K562 (cell line): Measurements from ENCODE around the gene VENTX. TPM values are rescaled to one million over a fixed set of nuclear protein-coding genes. Genes with fewer than 3 reads are reported as not detected.
A peak's percentile ranks its signal among the peaks of the same experiment; 100 is the strongest.

Experiments
- ATF1 ChIP-seq, 2 experiments: fragments of 450-650 bp in 1 of 2; IDR thresholded peaks; 2 replicates each; pipeline ENCODE4 v1.6.1; 2016; ENCODE audit warnings: missing compliant biosample characterization in 1 of 2, missing genetic modification characterization in 1 of 2
- BRD4 ChIP-seq: fragments of 200-600 bp; sonication (generic); IDR thresholded peaks from 2 replicates; pipeline ENCODE4 v1.6.1; 2017; ENCODE audit warnings: inconsistent platforms
- CREM ChIP-seq: IDR thresholded peaks from 2 replicates; pipeline ENCODE4 v1.6.1; 2014; ENCODE audit warnings: antibody characterized with exemption, low read depth
- CSDE1 ChIP-seq, 2 experiments: fragments of 450-650 bp; IDR thresholded peaks; 2 replicates each; pipeline ENCODE4 v1.6.1; 2016; ENCODE audit warnings: mild to moderate bottlenecking in 1 of 2
- DPF2 ChIP-seq: fragments of 450-650 bp; IDR thresholded peaks from 2 replicates; pipeline ENCODE4 v1.6.1; 2016
- EGR1 ChIP-seq: fragments of 450-650 bp; conservative IDR thresholded peaks from 2 replicates; pipeline ENCODE4 v1.6.1; 2017; ENCODE audit warnings: mild to moderate bottlenecking
- GATA2 ChIP-seq: sonication (generic); formaldehyde crosslinking; IDR thresholded peaks from 2 replicates; pipeline ENCODE4 v1.4.0; 2020; ENCODE audit warnings: mild to moderate bottlenecking, missing genetic modification reagents
- GTF2E2 ChIP-seq: fragments of 200-800 bp; sonication (Bioruptor generic); IDR thresholded peaks from 2 replicates; pipeline ENCODE4 v1.6.1; 2016; ENCODE audit warnings: missing genetic modification characterization, missing compliant biosample characterization
- HDGF ChIP-seq: fragments of 450-650 bp; IDR thresholded peaks from 2 replicates; pipeline ENCODE4 v1.6.1; 2016
- MAZ ChIP-seq, 2 experiments: fragments of 450-650 bp in 1 of 2; sonication (generic) in 1 of 2; formaldehyde crosslinking; IDR thresholded peaks in 1 of 2; conservative IDR thresholded peaks in 1 of 2; 2 replicates each; pipeline versions ENCODE4 v1.4.0 to v1.5.0; 2020; ENCODE audit warnings: mild to moderate bottlenecking in 1 of 2, missing genetic modification reagents in 1 of 2
- MYC ChIP-seq, 2 experiments: fragments of 250-450 bp in 1 of 2; sonication (Bioruptor Pico) in 1 of 2; IDR thresholded peaks; 2 replicates each; pipeline versions ENCODE4 v1.5.1 to v1.6.1; 2012 to 2021; ENCODE audit warnings: low read depth in 2 of 2, borderline replicate concordance in 1 of 2, improper control_type of control experiment in 1 of 2, low read length in 1 of 2, mild to moderate bottlenecking in 1 of 2, moderate library complexity in 1 of 2
- POLR2G ChIP-seq: fragments of 200-400 bp; formaldehyde crosslinking; IDR thresholded peaks from 2 replicates; pipeline ENCODE4 v1.6.1; 2017; ENCODE audit warnings: low read depth, mild to moderate bottlenecking, antibody characterized with exemption, low read length, moderate library complexity
- RAD51 ChIP-seq: fragments of 450-650 bp; IDR thresholded peaks from 2 replicates; pipeline ENCODE4 v1.7.1; 2016; ENCODE audit warnings: low read depth, mild to moderate bottlenecking, borderline replicate concordance
- RFX5 ChIP-seq: IDR thresholded peaks from 2 replicates; pipeline ENCODE4 v1.6.1; 2011; ENCODE audit warnings: low read depth, mild to moderate bottlenecking, improper control_type of control experiment, low read length
- SMARCA4 ChIP-seq: fragments of 450-650 bp; IDR thresholded peaks from 2 replicates; pipeline ENCODE4 v1.6.1; 2016
- SOX6 ChIP-seq: fragments of 450-650 bp; IDR thresholded peaks from 2 replicates; pipeline ENCODE4 v1.6.1; 2014; ENCODE audit warnings: mild to moderate bottlenecking
- TOE1 ChIP-seq, 2 experiments: fragments of 450-650 bp in 1 of 2; sonication (generic) in 1 of 2; formaldehyde crosslinking in 1 of 2; IDR thresholded peaks; 2 replicates each; pipeline versions ENCODE4 v1.7.1 to v1.8.0; 2016 to 2022; ENCODE audit warnings: borderline replicate concordance in 2 of 2, mild to moderate bottlenecking in 2 of 2, antibody characterized with exemption in 1 of 2, inconsistent platforms in 1 of 2, low read depth in 1 of 2, missing genetic modification reagents in 1 of 2, moderate library complexity in 1 of 2
- TSC22D4 ChIP-seq: fragments of 450-650 bp; IDR thresholded peaks from 2 replicates; pipeline ENCODE4 v1.6.1; 2016; ENCODE audit warnings: missing genetic modification characterization, missing biosample characterization, control low read depth
- ZBTB7A ChIP-seq: IDR thresholded peaks from 2 replicates; pipeline ENCODE4 v1.6.1; 2011; ENCODE audit warnings: low read depth, mild to moderate bottlenecking, low read length, moderate library complexity, borderline replicate concordance; ENCODE audit not compliant: control insufficient read depth
- ZBTB8A ChIP-seq: fragments of 450-650 bp; IDR thresholded peaks from 2 replicates; pipeline ENCODE4 v1.6.1; 2018; ENCODE audit warnings: mild to moderate bottlenecking, moderate library complexity; ENCODE audit not compliant: partially characterized antibody
- ZNF175 ChIP-seq: fragments of 200-800 bp; sonication (Bioruptor generic); IDR thresholded peaks from 2 replicates; pipeline ENCODE4 v1.6.1; 2016; ENCODE audit warnings: low read depth, mild to moderate bottlenecking, missing genetic modification characterization, missing compliant biosample characterization
- ZNF644 ChIP-seq: fragments of 200-800 bp; sonication (Bioruptor generic); IDR thresholded peaks from 2 replicates; pipeline ENCODE4 v1.6.1; 2016; ENCODE audit warnings: low read depth, missing genetic modification characterization, missing compliant biosample characterization
- ZNF707 ChIP-seq: fragments of 250-450 bp; sonication (Bioruptor Pico); conservative IDR thresholded peaks from 2 replicates; pipeline ENCODE4 v1.8.0; 2022; ENCODE audit warnings: inconsistent platforms, mild to moderate bottlenecking, moderate library complexity
- ZNF778 ChIP-seq: fragments of 450-650 bp; formaldehyde crosslinking; IDR thresholded peaks from 2 replicates; pipeline ENCODE4 v1.4.0; 2020; ENCODE audit warnings: mild to moderate bottlenecking, moderate library complexity
- ZNF830 ChIP-seq: fragments of 250-450 bp; sonication (Bioruptor Pico); IDR thresholded peaks from 2 replicates; pipeline ENCODE4 v1.5.0; 2021; ENCODE audit warnings: mild to moderate bottlenecking
- polyA plus RNA-seq, 8 experiments: library from polyadenylated mRNA; depleted of rRNA in 4 of 8; stranded (reverse) in 5 of 8; unstranded in 3 of 8; fragments of >200 nt; fragmentation: Nextera tagmentation in 2 of 8; fragmentation: Illumina TruSeq in 1 of 8; extraction: Ambion mirVana in 2 of 8; extraction: Trizol in 1 of 8; gene quantifications; 2 replicates each; pipeline versions ENCODE4 v1.2.1 to v1.2.3, GENCODE V29; 2011 to 2014; ENCODE audit warnings: inconsistent platforms in 1 of 8, missing spikeins in 1 of 8
- total RNA-seq, 7 experiments: library from RNA; depleted of rRNA in 6 of 7; stranded (reverse); fragments of >200 nt in 6 of 7; fragmentation: Illumina TruSeq in 2 of 7; extraction: Trizol in 2 of 7; gene quantifications; 2 replicates each; pipeline versions ENCODE4 v1.2.1 to v1.2.3, GENCODE V29; 2011 to 2021; ENCODE audit warnings: low replicate concordance in 1 of 7
- TF ChIP-seq, protein P1 (sequence below): IDR thresholded peaks from 2 replicates; pipeline ENCODE4 v1.6.1; 2016; ENCODE audit warnings: missing genetic modification characterization, missing compliant biosample characterization
- TF ChIP-seq, protein P2 (sequence below): sonication (generic); formaldehyde crosslinking; IDR thresholded peaks from 2 replicates; pipeline ENCODE4 v1.9.0; 2022; ENCODE audit warnings: mild to moderate bottlenecking, missing genetic modification reagents
- TF ChIP-seq, protein P3 (sequence below): fragments of 250-450 bp; sonication (Bioruptor Pico); IDR thresholded peaks from 2 replicates; pipeline ENCODE4 v1.4.0; 2020

VENTX gene
- total and polyA plus RNA-seq, 9 of the 15 experiments (the other 6 are each of a cell fraction or from before 2014, with no cell fraction given) = 0.07 to 0.70 (median 0.20) TPM; not detected in 1

DNA sequence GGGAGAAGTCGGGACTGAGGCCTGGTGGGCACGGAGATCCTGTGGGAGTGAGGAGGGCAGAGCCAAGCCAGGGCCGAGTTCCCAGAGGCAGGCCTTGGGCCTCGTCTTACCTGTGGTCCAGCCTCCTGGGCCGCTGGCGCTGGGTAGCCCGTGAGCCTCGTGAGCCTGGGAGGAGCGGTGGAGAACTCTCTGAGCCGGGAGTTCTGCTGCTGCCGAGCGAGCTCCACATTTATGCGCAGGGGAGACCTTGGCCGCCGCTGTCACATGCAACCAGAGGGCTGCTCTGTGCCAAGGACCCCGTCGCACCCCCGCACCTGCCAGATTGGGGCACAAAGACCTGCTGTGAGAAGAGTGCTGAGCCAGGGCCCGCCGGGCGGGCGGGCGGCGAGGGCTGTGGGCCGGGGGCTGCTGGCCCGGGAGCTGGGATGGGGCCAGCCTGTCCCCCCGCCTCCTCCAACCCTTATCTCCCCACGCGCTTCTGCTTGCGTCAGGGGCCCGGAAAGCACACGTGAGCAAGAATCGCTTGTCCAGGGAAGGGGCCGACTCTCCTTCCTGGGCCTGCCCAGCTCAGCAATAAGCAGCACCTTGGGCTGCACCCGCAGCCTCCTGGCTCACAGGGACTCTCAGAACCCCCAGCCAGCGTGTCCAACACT, 10.2 kb downstream of the VENTX start (continued):
- TF ChIP-seq, protein P1, sequence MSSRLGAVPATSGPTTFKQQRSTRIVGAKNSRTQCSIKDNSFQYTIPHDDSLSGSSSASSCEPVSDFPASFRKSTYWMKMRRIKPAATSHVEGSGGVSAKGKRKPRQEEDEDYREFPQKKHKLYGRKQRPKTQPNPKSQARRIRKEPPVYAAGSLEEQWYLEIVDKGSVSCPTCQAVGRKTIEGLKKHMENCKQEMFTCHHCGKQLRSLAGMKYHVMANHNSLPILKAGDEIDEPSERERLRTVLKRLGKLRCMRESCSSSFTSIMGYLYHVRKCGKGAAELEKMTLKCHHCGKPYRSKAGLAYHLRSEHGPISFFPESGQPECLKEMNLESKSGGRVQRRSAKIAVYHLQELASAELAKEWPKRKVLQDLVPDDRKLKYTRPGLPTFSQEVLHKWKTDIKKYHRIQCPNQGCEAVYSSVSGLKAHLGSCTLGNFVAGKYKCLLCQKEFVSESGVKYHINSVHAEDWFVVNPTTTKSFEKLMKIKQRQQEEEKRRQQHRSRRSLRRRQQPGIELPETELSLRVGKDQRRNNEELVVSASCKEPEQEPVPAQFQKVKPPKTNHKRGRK (tag) = no peak
- TF ChIP-seq GTF2E2 (tag) = no peak
- no peak for TF ChIP-seq RFX5
- no peak for TF ChIP-seq GATA2 (CRISPR knock-in tag)
- no peak for TF ChIP-seq DPF2
- TF ChIP-seq ZNF175 (CRISPR knock-in tag) = 0 out of 2 replicates have a peak, but pooled peaks have one; percentile 51
- TF ChIP-seq CSDE1 (IDR thresholded peaks at IDR 0.05) = no peak
- TF ChIP-seq RAD51 = no peak
- 0 out of 4 replicates have a peak, but pooled peaks of 1 of the 2 experiments have one; percentile 42 for TF ChIP-seq MAZ (CRISPR knock-in tag; conservative IDR thresholded peaks at IDR 0.05 in 1 of 2, IDR thresholded peaks at IDR 0.05 in 1 of 2)
- TF ChIP-seq SMARCA4 = no peak
- TF ChIP-seq ATF1 (CRISPR knock-in tag; IDR thresholded peaks at IDR 0.05) = no peak
- peak; percentile 56 for TF ChIP-seq ATF1 (tag; IDR thresholded peaks at IDR 0.05)
- no peak for TF ChIP-seq SOX6
- TF ChIP-seq ZNF644 (tag) = no peak
- no peak for TF ChIP-seq TSC22D4 (tag)
- no peak for TF ChIP-seq TOE1 (IDR thresholded peaks at IDR 0.05; ENCODE audit: borderline replicate concordance)
- TF ChIP-seq TOE1 (CRISPR knock-in tag; IDR thresholded peaks at IDR 0.05; ENCODE audit: borderline replicate concordance, low read depth) = no peak
- no peak for TF ChIP-seq ZNF778 (CRISPR knock-in tag)
- no peak for TF ChIP-seq ZNF830 (CRISPR knock-in tag)
- TF ChIP-seq CREM = peak; percentile 69
- no peak for TF ChIP-seq ZBTB8A
- TF ChIP-seq, protein P2, sequence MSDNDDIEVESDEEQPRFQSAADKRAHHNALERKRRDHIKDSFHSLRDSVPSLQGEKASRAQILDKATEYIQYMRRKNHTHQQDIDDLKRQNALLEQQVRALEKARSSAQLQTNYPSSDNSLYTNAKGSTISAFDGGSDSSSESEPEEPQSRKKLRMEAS (CRISPR knock-in tag) = peak; percentile 50
- TF ChIP-seq BRD4 = no peak
- TF ChIP-seq, protein P3, sequence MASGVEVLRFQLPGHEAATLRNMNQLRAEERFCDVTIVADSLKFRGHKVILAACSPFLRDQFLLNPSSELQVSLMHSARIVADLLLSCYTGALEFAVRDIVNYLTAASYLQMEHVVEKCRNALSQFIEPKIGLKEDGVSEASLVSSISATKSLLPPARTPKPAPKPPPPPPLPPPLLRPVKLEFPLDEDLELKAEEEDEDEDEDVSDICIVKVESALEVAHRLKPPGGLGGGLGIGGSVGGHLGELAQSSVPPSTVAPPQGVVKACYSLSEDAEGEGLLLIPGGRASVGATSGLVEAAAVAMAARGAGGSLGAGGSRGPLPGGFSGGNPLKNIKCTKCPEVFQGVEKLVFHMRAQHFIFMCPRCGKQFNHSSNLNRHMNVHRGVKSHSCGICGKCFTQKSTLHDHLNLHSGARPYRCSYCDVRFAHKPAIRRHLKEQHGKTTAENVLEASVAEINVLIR (CRISPR knock-in tag) = peak; percentile 50; the same call in 1 of the 2 replicates
- no peak for TF ChIP-seq ZBTB7A
- TF ChIP-seq POLR2G = peak; percentile 70
- no peak for TF ChIP-seq HDGF
- TF ChIP-seq EGR1 = no peak
- peak; percentile 67 for TF ChIP-seq MYC (IDR thresholded peaks at IDR 0.05; ENCODE audit: low read depth, low read length)
- no peak for TF ChIP-seq MYC (CRISPR knock-in tag; IDR thresholded peaks at IDR 0.05; ENCODE audit: borderline replicate concordance, low read depth)
- TF ChIP-seq ZNF707 (CRISPR knock-in tag) = no peak
